Omental fat pad (tissue), 4 donors: ENCODE results near the gene WEE2. TPM values are rescaled to one million over a fixed set of nuclear protein-coding genes. Genes with fewer than 3 reads are reported as not detected.
"Not testable (repeated sequence)": the region's sequence is repeated elsewhere in the genome, so short reads cannot be mapped to it uniquely, and the experiment has no call there.

Source experiments
- ATAC-seq: fragments of 150-250 bp; one replicate; pipeline ENCODE4 v1.9.1; 2016; ENCODE audit warnings: mild to moderate bottlenecking, moderate library complexity; ENCODE audit not compliant: low FRiP score
- DNase-seq: peaks from one replicate; pipeline ENCODE4 v3.0.0-alpha.2; 2019; ENCODE audit warnings: low spot score
- small RNA-seq: library from RNA; depleted of rRNA; stranded (forward); fragments of <200 nt; gene quantifications from one replicate; pipeline ENCODE3, GENCODE V24; 2016
- total RNA-seq, 4 donors: library from RNA; depleted of rRNA; stranded (reverse); fragments of >200 nt; gene quantifications; one replicate each; pipeline ENCODE4 v1.1.0, GENCODE V29; 2016
- TF ChIP-seq, protein P1 (sequence below), 3 donors: fragments of 450-650 bp; IDR thresholded peaks; one replicate each; pipeline ENCODE4 v1.5.1; 2016 to 2017; ENCODE audit warnings: antibody characterized with exemption in 3 of 3, mild to moderate bottlenecking in 3 of 3, moderate library complexity in 2 of 3

The WEE2 gene
- total RNA-seq, 4 donors from 2014 or later: 0.79 TPM; not detected in 3

DNA sequence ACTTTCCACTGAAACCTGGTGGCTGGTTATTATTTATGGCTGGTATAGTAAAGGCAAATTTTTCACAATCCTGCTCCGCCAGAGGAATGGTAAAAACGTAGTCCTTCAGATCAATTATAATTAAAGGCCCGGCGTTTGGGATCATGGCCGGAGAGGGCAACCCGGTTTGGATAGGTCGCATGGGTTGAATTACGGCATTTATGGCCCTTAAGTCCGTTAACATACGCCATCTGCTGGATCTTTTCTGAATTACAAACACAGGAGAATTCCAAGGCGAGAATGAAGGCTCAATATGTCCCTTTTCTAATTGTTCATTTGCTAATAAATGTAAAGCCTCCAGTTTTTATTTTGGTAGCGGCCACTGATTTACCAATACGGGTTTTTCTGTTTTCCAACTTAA, 44.5 kb downstream of the WEE2 start:
- TF ChIP-seq, protein P1, sequence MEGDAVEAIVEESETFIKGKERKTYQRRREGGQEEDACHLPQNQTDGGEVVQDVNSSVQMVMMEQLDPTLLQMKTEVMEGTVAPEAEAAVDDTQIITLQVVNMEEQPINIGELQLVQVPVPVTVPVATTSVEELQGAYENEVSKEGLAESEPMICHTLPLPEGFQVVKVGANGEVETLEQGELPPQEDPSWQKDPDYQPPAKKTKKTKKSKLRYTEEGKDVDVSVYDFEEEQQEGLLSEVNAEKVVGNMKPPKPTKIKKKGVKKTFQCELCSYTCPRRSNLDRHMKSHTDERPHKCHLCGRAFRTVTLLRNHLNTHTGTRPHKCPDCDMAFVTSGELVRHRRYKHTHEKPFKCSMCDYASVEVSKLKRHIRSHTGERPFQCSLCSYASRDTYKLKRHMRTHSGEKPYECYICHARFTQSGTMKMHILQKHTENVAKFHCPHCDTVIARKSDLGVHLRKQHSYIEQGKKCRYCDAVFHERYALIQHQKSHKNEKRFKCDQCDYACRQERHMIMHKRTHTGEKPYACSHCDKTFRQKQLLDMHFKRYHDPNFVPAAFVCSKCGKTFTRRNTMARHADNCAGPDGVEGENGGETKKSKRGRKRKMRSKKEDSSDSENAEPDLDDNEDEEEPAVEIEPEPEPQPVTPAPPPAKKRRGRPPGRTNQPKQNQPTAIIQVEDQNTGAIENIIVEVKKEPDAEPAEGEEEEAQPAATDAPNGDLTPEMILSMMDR (IDR thresholded peaks at IDR 0.05): no peak
- ATAC-seq (no peak), DNase-seq (no peak)

DNA sequence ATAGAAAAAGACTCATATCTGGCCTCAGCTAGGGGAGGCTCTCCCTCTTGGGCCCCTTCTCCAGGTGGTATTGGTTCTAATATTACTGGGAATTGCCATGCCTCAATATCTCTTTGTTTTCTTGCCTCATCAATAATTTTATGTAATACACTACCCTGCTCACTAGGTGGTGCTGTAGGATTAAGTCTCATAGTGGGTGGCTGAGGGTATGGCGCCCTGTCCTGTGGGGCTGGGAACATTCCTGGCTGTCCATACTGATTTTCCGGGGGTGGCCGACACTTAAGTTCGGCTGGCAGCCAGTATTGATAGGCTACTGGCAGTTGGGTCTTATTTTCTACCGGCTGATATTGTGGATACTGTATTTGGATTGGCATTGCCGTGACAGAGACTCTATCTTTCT, 46.8 kb downstream of the WEE2 start:
- no peak for ATAC-seq
- TF ChIP-seq, protein P1 (IDR thresholded peaks at IDR 0.05): no peak
- no peak for DNase-seq

- DNase-seq (no peak), ATAC-seq (no peak)
- TF ChIP-seq, protein P1 (IDR thresholded peaks at IDR 0.05): no peak
Observed at GRCh38 chr7:141763797-141764196, 55.6 kb downstream of the WEE2 start, which contains the start of gene TAS2R3. Gene TAS2R3, plus strand, starts transcription at chr7:141764097. Its CDS starts 62 bp downstream, at chr7:141764159.

GRCh38 chr7:141770083-141770583, 62.0 kb downstream of the WEE2 start:
- ATAC-seq, DNase-seq: not testable (repeated sequence)

DNA sequence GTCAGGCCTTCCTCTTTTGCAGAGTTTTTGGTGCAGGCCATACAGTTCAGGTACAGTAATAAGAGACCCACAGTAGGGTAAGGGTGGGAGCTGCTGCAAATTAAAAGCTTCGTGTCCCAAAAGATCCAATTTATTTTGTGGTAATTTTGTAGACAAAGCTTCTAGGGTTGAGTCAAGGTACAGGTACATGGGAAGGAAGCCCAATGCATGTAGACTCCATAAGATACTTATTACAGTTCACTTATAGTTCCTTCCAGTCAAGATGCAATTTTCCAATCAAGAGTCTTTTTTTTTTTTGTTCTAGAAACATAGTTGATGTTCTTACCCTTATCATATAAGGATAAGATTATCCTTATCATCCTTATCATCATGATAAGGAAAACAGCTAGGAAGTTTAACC, 68.2 kb downstream of the WEE2 start, which contains the start of gene TAS2R4:
Gene TAS2R4 (plus strand): TSS at position 301 of the 400 bp plus-strand sequence. CDS start 1,815 bp downstream, outside the sequence.
- DNase-seq: no peak
- ATAC-seq: no peak
- TF ChIP-seq, protein P1 (IDR thresholded peaks at IDR 0.05): no peak

Small RNA genes lying within 50 kb of the gene (small RNA-seq; reads per million reads assigned to genes)
- gene RNU1-82P: not detected

Other genes starting within 250 kb of the WEE2 start
- gene AGK, start 156.9 kb upstream of the WEE2 start, total RNA-seq: 10 to 100 TPM; 17.3 to 22.5 (median 19.7) TPM
- 10 to 100 TPM; 12.4 to 28.4 (median 19.6) TPM for gene DENND11, start 6.2 kb upstream of the WEE2 start, total RNA-seq
- gene SSBP1, start 30.0 kb downstream of the WEE2 start, total RNA-seq: 100 to 1,000 TPM in 2 of 4 donors, 10 to 100 TPM in 2; 76.8 to 106 (median 92.0) TPM
- 1 to 10 TPM in 2 of 4 donors, under 1 TPM in 2; 0.63 to 5.4 (median 1.8) TPM for gene TAS2R3, start 55.7 kb downstream of the WEE2 start, total RNA-seq
- 1 to 10 TPM in 2 of 4 donors, under 1 TPM in 2; 0.84 to 3.6 (median 1.6) TPM for gene TAS2R4, start 68.3 kb downstream of the WEE2 start, total RNA-seq
- gene TAS2R5, start 81.9 kb downstream of the WEE2 start, total RNA-seq: 1 to 10 TPM; 2.0 to 4.9 (median 3.4) TPM
- gene PRSS37, start 133.1 kb downstream of the WEE2 start, total RNA-seq: not detected
- under 1 TPM in 1 of 4 donors, not detected in 3; 0.95 TPM for gene OR9A4, start 208.0 kb downstream of the WEE2 start, total RNA-seq
- gene CLEC5A, start 238.6 kb downstream of the WEE2 start, total RNA-seq: 1 to 10 TPM in 1 of 4 donors, under 1 TPM in 3; 0.25 to 1.1 (median 0.53) TPM